ENCODE results near the gene TRIM51G. TPM values are rescaled to one million over a fixed set of nuclear protein-coding genes. Genes with fewer than 3 reads are reported as not detected.
"Not testable (repeated sequence)": the region's sequence is repeated elsewhere in the genome, so short reads cannot be mapped to it uniquely, and the experiment has no call there.

Gene TRIM51G
- total RNA-seq (2014; rRNA removed; shearing (Covaris generic)), result not detected in 2 replicates
- polyA plus RNA-seq (2015; cell fraction: cytosol; rRNA removed), result not detected in 2 replicates
- not detected in 2 replicates for polyA plus RNA-seq (2015; cell fraction: nucleus; rRNA removed)

GRCh38 chr11:48983785-48984184, at the start of gene TRIM51G:
TSS of gene TRIM51G (minus strand) at chr11:48983885. CDS start at chr11:48981695, 2,190 bp downstream.
- not testable (repeated sequence) for DNase-seq (ENCODE audit: low read depth)

- DNase-seq (ENCODE audit: low read depth), result not testable (repeated sequence)
These were observed 44.8 kb upstream of the TRIM51G start, which contains the start of gene TRIM49B for GRCh38 chr11:49028523-49028922. TSS of gene TRIM49B (plus strand) at chr11:49028823. CDS start at chr11:49031600, 2,777 bp downstream.

GRCh38 chr11:48968592-48968991, 15.1 kb downstream of the TRIM51G start:
- DNase-seq (ENCODE audit: low read depth), result not testable (repeated sequence)

- DNase-seq (ENCODE audit: low read depth), result not testable (repeated sequence)
These were observed 28.2 kb downstream of the TRIM51G start for GRCh38 chr11:48955315-48956049.

GRCh38 chr11:48945796-48946195, 37.9 kb downstream of the TRIM51G start:
- not testable (repeated sequence) for DNase-seq (ENCODE audit: low read depth)

Other genes starting within 250 kb of the TRIM51G start
- not detected in 2 replicates for gene TRIM49B, start 44.9 kb upstream of the TRIM51G start, total RNA-seq (2014; rRNA removed; shearing (Covaris generic))
- gene TRIM64C, start 75.2 kb upstream of the TRIM51G start, total RNA-seq (2014; rRNA removed; shearing (Covaris generic)), result not detected in 2 replicates
- gene FOLH1, start 224.7 kb upstream of the TRIM51G start, total RNA-seq (2014; rRNA removed; shearing (Covaris generic)), result 0.20 and 0.40 TPM in 2 replicates